HuH-7 (cell line): Measurements from ENCODE around the gene TTLL8.

Experiments
- DNase-seq: peaks from one replicate; pipeline ENCODE4 v3.0.0; 2011; ENCODE audit warnings: low spot score

Gene TTLL8

DNA sequence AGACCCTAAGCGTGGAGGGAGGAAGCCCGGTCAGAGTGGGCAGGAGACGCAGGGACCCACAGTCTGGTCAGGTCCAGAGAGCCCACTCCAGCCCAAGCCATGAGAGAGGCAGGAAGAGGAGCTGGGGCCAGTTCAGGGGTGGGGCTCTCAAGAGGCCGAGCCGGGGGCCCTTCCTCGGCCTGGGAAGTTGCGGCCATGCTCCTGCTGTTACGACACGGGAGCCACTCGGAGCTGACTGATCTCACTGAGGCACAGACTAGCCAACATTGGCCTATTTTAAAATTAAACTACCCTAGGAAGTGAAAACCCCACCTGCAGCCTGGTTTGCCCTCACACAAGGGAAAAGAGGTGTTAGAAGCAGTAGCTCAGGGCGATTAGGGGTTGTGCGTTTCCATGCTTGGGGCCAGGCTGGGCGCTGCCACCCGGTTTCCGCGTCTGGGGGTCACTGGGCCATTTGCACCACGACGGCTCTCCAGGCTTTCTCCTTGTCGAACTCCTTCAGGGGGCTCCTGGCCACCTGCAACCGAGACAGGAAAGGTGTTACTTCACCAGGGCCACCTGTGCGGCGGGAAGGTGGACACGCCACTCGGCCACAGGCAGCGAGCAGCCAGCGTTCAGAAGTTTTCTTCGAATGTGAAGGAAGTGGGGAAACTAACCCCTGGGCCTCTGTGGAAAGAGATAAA, 3.2 kb upstream of the TTLL8 start:
- no peak for DNase-seq

DNA sequence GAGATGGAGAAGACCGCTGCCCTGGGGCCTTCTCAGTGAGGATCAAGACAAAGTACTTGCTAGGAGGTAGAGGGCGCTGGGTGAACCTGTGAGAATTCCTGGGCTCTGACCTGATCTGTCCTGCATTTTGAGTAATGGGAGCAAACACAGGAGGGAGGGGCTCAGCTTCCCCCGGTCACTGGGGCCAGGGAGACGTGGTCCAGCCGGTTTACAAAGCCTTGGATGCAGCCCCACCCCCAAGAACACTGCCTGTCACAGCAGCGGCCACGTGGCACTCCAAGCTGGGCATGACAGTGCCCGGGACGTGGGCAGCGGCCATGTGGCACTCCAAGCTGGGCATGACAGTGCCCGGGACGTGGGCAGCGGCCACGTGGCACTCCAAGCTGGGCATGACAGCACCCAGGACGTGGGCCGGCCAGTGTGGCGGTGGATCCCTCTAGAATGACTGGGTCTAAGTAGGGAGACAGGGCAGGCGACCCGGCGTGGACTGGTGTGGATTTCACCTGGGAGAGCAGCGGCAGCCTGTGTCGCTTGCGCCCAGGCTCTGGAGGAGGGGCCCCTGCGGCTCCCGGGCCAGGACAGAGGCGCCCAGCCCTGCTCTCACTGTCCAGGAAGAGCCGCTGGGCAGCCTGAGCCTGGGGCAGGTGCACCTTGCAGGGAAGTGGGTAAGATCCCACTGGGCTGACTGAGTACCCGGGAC, 2.5 kb upstream of the TTLL8 start:
- no peak for DNase-seq

DNA sequence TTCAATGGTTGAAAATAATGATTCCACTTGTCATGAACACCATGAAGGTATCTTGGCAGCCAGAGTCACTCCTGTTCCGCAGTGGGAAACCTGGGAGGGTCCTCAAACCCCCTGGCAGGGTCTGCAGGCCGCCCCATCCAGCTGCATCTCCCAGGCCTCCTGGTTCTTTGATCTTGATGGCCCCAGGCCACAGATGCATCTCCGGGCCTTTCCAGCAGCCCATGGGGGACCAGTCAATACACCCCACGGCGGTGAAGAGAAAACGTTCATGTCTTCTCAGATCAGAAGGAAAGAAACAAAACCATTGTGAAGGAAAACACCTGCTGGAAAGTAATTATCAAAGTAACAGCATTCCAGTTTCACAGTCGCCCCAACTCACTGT, 1.8 kb upstream of the TTLL8 start:
- no peak for DNase-seq

DNA sequence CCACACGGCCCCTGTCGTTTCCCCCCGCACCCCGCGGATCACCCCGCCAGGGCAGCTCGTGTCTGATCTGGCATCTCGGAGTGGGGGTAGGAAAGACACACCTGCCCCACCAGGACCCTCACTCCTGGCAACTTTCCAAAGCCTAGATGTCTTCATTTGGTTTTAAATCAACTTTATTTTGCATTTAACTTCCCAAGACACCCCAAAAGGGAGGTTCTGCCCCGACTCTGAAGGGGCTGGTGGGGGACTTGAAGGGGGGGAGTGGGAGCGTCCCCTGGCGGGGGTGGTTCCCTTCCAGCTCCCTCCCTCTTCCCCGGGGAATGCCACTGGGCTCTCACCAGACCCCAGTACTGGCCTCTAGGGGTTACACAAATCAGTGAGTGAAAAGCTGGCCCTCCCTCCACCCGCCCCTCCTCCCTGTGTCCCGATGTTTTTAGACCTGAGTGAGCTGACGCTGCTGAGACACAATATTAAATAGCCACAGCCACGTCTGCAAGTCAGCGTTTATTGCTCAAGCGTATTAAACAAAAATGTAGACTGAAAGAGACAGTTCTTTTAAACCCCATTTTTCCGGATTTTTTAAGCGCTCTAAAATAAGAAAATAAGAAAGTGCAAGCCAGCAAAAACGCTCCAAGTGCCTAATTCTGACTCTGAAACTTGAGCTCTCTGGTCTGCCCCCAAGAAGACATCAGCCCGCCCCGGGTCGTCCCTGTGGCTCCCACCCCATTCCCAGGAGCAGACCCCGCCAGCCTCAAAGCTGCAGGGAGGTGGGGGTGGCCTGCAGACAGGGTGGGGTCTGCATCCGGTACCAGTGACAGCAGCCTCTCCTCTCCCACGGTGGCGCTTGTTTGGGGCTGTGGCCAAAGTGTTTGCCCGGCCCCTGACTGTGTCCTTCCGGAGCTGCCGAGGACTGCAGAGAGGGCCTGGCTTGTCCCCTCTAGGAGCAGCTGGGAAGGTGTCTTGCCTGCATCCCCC, 1.1 kb upstream of the TTLL8 start:
- DNase-seq: no peak

DNA sequence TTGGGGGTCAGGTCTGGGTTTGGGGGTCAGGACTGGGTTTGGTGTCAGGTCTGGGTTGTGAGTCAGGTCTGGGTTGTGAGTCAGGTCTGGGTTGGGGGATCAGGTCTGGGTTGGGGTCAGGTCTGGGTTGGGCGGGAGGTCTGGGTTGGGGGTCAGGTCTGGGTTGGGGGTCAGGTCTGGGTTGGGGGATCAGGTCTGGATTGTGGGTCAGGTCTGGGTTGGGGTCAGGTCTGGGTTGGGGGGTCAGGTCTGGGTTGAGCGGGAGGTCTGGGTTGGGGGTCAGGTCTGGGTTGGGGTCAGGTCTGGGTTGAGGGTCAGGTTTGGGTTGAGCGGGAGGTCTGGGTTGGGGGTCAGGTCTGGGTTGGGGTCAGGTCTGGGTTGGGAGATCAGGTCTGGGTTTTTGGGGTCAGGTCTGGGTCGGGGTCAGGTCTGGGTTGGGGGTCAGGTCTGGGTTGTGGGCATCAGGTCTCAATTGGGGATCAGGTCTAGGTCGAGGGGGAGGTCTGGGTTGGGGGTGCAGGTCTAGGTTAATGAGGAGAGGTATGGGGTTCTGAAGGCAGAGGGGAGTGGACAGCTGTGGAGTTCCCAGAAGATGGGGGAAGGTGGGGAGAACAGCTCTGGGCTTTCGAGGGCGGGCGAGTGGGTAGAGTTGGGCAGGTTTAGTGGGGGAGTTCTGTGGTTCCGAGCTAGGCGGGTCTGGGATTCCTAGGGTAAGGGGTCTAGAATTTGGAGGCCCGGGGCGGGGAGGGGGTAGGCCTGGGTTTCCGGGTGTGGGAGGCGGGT, 629 bp downstream of the TTLL8 start:
- DNase-seq: no peak

DNA sequence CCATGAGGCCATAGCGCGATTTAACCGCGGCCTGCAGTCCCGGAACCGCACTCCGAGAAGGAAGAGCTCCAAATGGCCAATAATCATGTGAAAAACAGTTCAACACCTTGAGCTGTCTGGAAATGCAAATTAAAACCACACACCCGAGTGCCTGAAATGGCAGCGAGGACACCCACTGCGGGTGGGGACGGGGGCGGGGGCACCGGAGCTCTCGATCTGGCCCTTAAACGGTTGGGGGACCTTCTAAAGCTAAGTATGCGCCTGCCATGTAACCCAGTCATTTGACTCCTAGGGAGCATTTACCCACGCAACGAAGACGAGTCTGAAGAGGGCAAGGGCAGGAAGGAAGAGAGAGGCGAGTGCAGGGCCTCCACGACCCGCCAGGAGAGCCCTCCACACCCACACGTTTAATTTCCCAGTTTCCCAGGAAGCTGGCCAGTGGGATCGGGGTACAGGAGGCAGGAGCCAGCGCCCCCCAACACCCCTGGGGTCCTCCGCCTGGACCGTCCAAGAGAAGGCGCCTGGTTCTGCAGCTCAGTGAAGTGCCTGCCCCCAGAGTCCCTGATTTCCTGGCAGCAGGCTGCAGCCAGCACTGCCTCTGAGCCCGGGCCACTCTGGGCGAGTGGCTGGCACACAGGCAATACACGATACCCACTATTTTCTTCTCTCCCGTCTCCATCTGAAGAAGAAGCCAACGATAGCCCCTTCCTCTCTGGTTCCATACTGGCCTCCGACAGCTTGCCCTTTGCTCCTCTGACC, 1.7 kb downstream of the TTLL8 start:
- DNase-seq: no peak

DNA sequence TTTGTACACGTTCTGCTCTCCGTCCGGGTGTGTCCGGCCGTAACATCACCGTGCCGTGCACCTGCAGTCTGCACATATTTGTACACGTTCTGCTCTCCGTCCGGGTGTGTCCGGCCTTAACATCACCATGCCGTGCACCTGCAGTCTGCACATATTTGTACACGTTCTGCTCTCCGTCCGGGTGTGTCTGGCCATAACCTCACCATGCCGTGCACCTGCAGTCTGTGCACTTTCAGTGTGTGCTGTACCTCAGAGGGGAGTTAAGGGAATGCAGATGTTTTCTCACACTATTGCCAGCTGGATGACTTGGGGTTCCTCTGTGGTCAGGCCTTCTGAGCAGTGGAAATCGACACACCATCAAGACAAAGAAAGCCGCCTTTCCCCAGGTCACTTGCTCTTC, 4.2 kb downstream of the TTLL8 start:
- DNase-seq: no peak

DNA sequence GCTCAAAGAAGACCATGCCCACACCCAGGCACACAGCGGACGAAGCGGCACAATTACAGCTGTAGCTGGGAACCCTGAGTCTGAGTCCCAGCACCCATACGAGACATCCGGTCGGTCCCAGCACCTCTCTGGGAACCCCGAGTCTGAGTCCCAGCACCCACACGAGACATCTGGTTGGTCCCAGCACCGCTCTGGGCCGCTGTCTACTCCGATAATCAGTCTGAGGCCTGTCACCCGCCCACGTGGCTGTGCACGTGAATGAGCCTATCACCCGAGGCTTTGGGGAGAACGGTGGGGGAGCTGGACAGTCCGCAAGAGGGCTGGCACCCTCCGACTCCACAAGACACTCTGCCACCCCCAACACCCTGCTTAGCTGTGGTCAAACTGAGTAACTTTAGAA, 6.2 kb downstream of the TTLL8 start:
- DNase-seq: no peak

DNA sequence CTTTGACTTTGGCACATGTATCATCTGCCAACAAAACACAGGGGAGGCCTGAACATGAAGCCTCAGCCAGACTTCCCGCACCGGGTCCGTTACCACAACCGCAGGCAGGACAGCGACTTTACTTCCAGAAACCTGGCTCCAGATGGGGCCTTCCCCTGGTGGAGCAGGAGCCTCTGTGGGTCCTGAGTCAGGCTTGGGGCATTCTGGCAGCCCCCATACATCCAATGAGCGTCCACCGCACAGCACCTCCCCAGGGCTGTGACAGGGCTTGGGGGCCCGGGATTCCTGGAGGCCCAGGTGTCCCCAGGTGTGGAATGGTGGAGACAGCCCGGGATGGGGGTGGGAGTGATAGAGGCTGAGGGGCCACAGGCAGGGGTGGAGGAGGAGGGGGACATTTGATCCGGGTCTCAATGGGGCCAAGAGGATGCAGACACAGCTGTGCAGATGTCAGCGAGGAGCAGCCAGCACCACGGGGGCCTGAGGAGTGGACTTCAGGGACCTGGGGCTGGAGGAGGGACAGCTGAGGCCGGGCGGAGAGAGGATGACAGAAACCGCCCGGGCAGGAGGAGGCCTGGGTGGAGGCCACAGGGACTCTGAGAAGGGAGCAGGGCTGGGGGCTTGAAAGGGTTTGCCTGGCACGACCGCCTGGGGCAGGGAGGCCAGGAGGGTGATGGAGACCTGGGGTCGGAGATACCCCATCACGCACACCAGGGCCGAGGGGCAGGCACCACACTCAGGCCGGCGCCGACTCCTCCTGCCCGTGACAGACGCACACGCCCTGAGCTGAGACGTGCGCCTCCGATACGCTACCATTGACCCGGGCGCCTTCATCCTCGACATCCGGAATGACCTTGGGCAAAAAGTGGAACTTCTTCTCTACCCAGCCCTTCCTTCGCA, 8.6 kb downstream of the TTLL8 start:
- no peak for DNase-seq

DNA sequence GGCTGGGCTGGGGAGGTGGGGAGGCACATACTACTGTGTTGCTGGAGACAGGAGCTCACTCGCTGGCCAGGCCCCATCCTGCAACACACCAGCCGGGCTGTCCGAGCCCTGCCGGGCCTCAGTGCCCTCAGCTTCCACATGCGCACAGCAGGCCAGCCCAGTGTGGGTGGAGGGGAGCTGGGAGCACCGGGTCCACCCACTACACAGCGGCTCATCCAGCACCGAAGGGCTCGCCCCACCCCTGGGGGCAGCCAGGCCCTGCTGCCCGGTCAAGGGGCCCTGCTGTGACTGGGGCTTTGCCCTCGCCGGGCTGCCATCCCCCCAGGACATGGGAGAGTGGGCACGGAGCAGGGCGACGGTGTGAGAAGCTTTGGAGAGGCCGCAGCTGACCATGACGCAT, 9.3 kb downstream of the TTLL8 start:
- no peak for DNase-seq

DNA sequence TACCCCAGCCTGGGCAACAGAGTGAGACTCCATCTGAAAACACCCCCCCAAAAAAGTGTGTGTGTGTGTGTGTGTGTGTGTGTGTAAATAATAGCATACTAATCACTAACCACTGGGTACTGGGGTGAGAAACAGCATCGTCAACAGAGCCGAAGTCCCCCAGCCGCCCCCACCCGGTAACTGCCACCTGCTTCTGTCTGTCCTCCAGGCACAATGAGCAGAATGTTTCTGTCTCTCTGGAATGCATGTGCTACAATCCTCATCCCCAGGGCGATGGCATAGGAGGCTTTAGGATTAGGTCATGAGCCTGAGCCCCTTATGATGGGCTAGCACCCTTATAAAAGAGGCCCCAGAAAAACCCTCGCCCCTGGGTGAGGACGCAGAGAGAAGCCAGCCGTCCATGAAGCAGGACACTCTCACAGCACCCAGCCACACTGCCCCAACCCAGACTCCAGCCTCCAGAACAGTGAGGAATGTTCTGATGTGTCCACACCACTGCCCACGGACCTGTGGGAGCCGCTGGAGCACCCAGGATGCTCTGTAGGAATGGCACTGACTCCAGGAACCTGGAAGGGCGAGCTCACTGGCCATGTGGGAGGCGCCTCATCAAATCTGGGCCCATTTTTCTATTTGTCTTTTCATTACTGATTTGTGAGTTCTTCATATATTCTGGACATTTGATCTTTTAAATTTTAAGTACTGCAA, 9.9 kb downstream of the TTLL8 start:
- no peak for DNase-seq

DNA sequence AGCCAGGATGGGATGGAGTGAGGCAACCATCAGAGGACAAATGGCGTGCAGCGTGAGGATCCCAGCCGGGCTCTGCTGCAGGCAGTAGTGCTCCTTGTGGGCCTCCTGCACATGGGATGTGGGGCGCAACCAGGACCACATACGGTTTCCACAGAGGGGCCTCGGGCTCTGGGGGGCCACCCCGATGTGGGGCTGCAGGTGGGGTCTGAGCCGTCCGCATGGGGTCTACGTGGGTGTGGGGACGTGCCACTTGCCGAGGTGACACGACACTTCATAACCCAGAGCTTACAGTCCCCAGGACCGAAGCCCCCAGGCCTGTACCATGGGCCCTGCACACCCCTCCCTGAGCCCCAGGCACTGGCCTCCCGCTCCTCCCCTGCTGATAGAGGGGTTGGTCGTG, 10.8 kb downstream of the TTLL8 start:
- no peak for DNase-seq

DNA sequence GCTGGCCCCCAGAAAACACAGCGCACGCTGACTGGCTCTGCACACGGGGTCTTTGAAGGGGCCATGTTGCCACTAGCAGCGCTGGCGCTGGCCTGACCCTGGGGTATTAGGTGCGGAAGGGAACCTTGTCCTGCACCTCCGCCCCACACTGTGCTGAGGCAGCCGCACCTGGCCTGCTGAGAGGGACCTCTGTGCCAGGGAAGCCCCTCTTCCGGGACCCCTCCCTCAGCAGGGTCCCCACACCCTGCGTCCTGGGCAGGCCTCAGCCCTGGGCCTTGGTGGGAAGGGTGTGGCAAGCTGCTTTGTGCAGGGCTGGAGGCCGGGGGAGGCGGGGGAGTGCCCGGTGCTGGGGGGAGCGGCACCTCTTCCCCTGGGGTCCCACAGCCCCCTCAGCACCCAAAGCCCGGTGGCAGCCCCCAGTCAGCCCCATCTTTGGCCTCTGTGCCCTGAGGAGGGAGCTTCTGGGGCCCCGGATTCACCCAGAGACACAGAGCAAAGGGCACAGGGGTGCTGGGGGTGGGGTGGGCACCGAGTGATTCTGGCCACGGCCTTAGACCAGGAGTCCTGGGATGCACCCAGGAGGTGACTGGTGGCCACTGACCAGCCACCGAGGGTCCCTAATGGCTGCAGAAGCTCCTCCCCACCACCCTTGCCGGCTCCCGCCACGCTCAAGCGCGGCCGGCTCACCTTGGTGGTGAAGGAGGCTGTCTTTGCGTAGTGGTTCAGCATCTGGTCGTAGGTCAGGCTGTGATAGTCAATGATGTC, 11.4 kb downstream of the TTLL8 start:
- DNase-seq: no peak

DNA sequence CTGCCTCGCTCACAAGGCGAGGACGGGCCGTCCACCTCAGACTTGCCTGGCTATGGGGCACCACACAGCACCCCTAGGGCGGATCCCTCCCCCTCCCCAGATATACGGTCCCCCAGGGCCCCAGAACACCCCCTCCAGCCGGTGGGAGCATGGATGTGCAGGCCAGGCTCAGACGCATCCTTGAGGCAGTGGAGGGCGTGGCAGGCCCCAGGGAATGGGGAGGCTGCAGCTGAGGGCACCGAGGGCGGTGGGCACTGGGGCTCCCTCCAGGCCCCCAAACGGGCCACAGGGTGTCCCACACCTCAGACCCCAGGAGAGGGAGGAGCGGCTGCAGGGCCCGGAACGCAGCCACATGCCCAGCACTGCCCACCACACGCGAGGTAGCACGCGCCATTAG, 12.1 kb downstream of the TTLL8 start:
- DNase-seq: no peak

DNA sequence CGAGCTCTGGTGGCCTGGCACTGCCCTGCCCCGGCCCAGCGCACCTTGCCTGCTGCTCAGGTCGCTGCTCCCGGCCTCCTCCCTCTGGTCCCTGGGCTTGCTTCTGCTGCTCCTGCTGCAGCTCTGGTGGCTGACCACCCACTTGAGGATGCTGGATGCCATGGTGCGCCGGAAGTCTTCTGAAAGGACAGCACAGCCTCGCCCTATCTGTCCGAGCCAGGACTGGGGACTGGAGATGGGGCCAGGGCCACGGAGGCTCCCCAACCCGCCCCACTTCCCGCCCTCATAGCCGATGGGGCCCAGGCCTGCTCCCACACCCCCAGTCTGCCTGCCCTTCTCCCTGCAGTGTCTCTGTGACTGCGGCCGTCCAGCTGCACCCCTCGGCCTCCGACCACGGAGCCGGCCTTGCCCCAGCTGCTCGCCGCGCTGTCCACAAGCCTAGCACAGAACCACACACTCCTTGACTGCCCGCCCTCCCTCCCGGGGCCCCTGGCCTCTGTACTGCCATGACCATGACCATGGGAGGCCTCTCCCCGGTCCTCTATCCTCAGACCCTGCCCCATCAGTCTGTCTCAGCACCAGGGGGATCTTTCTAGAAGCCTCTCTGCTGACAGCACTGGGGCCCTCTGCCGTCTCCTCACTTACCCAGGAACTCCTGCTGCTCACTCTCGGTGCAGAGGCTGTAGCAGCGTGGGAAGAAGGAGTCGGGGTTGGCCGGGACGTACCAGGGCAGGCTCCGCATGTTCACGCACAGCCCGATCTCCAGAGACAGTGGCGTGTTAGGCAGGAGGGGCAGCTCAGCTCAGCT, 12.7 kb downstream of the TTLL8 start:
- no peak for DNase-seq

DNA sequence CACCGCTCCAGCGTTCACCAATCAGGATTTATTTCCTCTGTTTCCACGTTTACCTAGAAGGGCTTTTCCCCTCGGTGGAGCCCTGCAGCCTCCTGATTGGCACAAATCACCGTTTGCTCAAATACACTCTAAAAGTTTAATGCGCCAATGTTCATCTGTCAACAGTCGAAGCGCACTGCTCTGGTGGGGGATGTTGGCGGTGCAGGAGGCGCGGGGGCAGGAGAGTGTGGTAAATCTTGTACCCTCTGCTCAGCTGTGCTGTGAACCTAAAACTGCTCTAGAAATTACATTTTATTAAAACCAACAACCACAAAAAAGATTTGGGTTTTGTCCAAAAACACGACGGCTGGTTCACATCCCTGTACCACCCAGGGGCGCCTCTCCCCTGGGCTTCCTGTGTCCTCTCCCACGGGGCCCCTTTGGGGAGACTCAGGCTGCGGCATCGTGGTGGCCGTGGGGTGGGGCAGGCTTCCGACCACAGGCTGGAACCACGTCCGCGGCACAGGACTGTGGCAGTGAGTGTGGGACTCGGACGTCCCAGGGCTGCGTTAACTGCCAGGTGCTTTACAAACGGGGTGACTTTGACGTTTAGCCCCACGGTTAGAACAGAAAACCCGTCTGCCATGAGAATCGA, 13.5 kb downstream of the TTLL8 start:
- DNase-seq: no peak

DNA sequence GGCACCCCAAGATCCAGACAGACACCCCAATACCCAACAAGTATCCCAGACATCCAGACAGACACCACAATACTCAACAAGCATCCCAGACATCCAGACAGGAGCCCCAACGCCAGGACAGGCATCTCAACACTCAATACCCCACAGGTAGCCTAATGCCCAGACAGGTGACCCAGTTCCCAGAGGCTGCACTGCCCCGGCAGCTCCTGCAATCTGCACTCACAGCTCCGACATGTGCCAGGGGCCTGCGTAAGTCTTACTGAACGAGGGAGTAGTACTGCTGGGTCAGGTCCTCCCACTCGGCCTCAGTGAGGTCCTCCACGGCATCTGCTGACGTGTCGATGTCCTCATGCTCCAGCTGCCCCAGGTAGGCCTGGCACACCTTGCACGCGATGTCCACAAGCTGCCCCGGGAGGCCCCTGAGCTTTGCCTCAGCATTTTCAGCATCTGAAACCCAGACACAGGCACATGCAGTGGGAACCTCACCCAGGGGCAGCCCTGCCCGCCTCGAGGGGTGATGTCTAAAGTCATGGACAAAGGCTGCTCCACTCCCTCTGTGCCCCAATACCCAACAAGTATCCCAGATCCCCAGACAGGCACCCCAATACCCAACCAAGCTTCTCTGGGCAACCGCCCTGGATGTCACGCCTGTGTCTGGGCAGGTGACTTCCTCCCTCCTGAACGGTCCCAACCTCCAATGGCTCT, 16.6 kb downstream of the TTLL8 start:
- no peak for DNase-seq
